Naive thymus-derived CD4-positive, alpha-beta T cell (primary cell): ENCODE data around the gene ACER2. TPM values are rescaled to one million over a fixed set of nuclear protein-coding genes. Genes with fewer than 3 reads are reported as not detected.
"Not testable (repeated sequence)": the region's sequence is repeated elsewhere in the genome, so short reads cannot be mapped to it uniquely, and the experiment has no call there.

Experiments used
- ATAC-seq: fragments of 150-1000 bp; cut with Tn5 transposase; 2 replicates; pipeline ENCODE4 v1.10.0; 2021; ENCODE audit warnings: mild to moderate bottlenecking, moderate library complexity
- CTCF ChIA-PET: fragments of 350-600 bp; sonication (Branson Sonifier 250); formaldehyde crosslinking; loops from one replicate; lab custom pipeline; 2021; ENCODE audit warnings: antibody characterized with exemption; lab: Charles Lee
- POLR2A ChIA-PET: fragments of 350-600 bp; sonication (Branson Sonifier 250); formaldehyde crosslinking; loops from one replicate; lab custom pipeline; 2021; ENCODE audit warnings: antibody characterized with exemption, inconsistent platforms; lab: Charles Lee
- DNase-seq, 9 donors: peaks; one replicate each; pipeline versions ENCODE4 v3.0.0 to v3.0.0-alpha.2; 2020 to 2022; ENCODE audit warnings: mixed read lengths in 1 of 9
- H3K27ac ChIP-seq: one replicate; pipeline ENCODE4 v1.7.0; 2013; ENCODE audit warnings: mild to moderate bottlenecking, low read depth, low read length, moderate library complexity
- H3K27me3 ChIP-seq, 2 donors: one replicate each; pipeline ENCODE4 v1.7.0; 2013; ENCODE audit warnings: low read length in 2 of 2, mild to moderate bottlenecking in 2 of 2, moderate library complexity in 2 of 2; ENCODE audit not compliant: control insufficient read depth in 2 of 2, insufficient read depth in 2 of 2
- H3K36me3 ChIP-seq, 3 experiments: 1 replicate in 2 of 3; 2 replicates in 1 of 3; pipeline ENCODE4 v1.7.0; 2013; ENCODE audit warnings: low read length in 3 of 3, mild to moderate bottlenecking in 3 of 3, moderate library complexity in 1 of 3; ENCODE audit not compliant: insufficient read depth in 3 of 3, control insufficient read depth in 2 of 3
- H3K4me1 ChIP-seq, 2 donors: one replicate each; pipeline ENCODE4 v1.7.0; 2013; ENCODE audit warnings: low read length in 2 of 2, mild to moderate bottlenecking in 2 of 2, moderate library complexity in 1 of 2; ENCODE audit not compliant: control insufficient read depth in 2 of 2, insufficient read depth in 2 of 2
- H3K4me3 ChIP-seq: 2 replicates; pipeline ENCODE4 v1.7.0; 2013; ENCODE audit warnings: mild to moderate bottlenecking, low read length
- H3K9me3 ChIP-seq, 3 experiments: 1 replicate in 2 of 3; 2 replicates in 1 of 3; pipeline ENCODE4 v1.7.0; 2013; ENCODE audit warnings: low read length in 3 of 3; ENCODE audit not compliant: control insufficient read depth in 2 of 3
- H3K27ac Mint-ChIP-seq, 9 donors: one replicate each; pipeline ENCODE4 v1.8.0; 2020 to 2022; ENCODE audit warnings: mixed read lengths in 9 of 9, mild to moderate bottlenecking in 8 of 9, moderate library complexity in 5 of 9, inconsistent platforms in 2 of 9
- H3K27me3 Mint-ChIP-seq, 5 donors: one replicate each; pipeline ENCODE4 v1.8.0; 2021 to 2022; ENCODE audit warnings: mixed read lengths in 5 of 5, mild to moderate bottlenecking in 1 of 5
- H3K36me3 Mint-ChIP-seq, 5 donors: one replicate each; pipeline ENCODE4 v1.8.0; 2020 to 2022; ENCODE audit warnings: mixed read lengths in 5 of 5, mild to moderate bottlenecking in 3 of 5, inconsistent platforms in 1 of 5
- H3K4me1 Mint-ChIP-seq, 7 donors: one replicate each; pipeline ENCODE4 v1.8.0; 2020 to 2022; ENCODE audit warnings: mixed read lengths in 7 of 7, mild to moderate bottlenecking in 3 of 7, inconsistent platforms in 1 of 7
- H3K4me3 Mint-ChIP-seq, 10 donors: one replicate each; pipeline ENCODE4 v1.8.0; 2020 to 2022; ENCODE audit warnings: mild to moderate bottlenecking in 10 of 10, mixed read lengths in 10 of 10, moderate library complexity in 6 of 10, inconsistent platforms in 2 of 10
- H3K9me3 Mint-ChIP-seq, 11 donors: one replicate each; pipeline ENCODE4 v1.8.0; 2020 to 2022; ENCODE audit warnings: mixed read lengths in 11 of 11, mild to moderate bottlenecking in 4 of 11, inconsistent platforms in 1 of 11, moderate library complexity in 1 of 11
- intact Hi-C, 2 donors: fragments of 100-400 bp; cut with micrococcal nuclease; formaldehyde crosslinking; loops; one replicate each; pipeline ENCODE4 v1.15.1; 2023
- polyA plus RNA-seq, 2 donors: library from polyadenylated mRNA; unstranded; fragments of 300-500 nt; fragmentation: Illumina TruSeq; gene quantifications; one replicate each; pipeline ENCODE4 v1.2.3, GENCODE V29; 2021
- total RNA-seq, 6 experiments: library from RNA in 5 of 6; stranded (reverse) in 5 of 6; gene quantifications; 1 replicate in 5 of 6; 2 replicates in 1 of 6; pipeline ENCODE4 v1.2.3 and lab custom pipeline; 2021 to 2026

Gene ACER2
- total and polyA plus RNA-seq, 7 experiments from 2014 or later: 0.31 to 5.7 (median 2.5) TPM

DNA sequence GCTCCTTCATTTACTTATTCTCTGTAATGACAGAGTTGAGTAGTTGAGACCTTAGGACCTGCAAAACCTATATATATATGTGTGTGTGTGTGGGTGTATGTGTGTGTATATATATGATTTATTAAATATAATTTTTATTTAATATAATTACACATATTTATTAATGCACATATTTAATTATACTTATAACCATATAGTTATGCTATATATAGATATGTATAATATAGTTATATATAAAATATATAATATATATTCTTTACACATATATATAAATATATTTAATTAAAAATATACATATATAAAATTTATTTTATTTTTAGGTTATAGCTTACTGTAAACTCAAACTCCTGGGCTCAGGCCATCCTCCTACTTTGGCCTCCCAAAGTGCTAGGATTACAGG is 23.7 kb downstream of the ACER2 start:
- Histone ChIP-seq H3K36me3 (no peaks in the 10 kb centered on the region), H3K27me3 (no peaks in the 10 kb centered on the region), H3K9me3 (no peaks in the 10 kb centered on the region), H3K27ac (no peak overlapping the region), H3K4me3 (no peak overlapping the region), H3K4me1 (no peaks in the 10 kb centered on the region)
- intact Hi-C loops: no loop called here
- peaks cover 0 to 2% (median 0%) of the 10 kb centered on the region in 11 donors for H3K9me3 Mint-ChIP-seq
- peaks cover under 1 to 36% (median 27%) of the 10 kb centered on the region in 5 donors for H3K36me3 Mint-ChIP-seq
- no peak overlapping the region for H3K4me3 Mint-ChIP-seq
- no peak overlapping the region for H3K27ac Mint-ChIP-seq
- ChIA-PET POLR2A (no interaction called here), CTCF (no interaction called here)
- ATAC-seq (no peak), DNase-seq (no peak)
- H3K27me3 Mint-ChIP-seq: no peaks in the 10 kb centered on the region
- peaks cover 0 to 2% (median 0%) of the 10 kb centered on the region in 7 donors for H3K4me1 Mint-ChIP-seq

DNA sequence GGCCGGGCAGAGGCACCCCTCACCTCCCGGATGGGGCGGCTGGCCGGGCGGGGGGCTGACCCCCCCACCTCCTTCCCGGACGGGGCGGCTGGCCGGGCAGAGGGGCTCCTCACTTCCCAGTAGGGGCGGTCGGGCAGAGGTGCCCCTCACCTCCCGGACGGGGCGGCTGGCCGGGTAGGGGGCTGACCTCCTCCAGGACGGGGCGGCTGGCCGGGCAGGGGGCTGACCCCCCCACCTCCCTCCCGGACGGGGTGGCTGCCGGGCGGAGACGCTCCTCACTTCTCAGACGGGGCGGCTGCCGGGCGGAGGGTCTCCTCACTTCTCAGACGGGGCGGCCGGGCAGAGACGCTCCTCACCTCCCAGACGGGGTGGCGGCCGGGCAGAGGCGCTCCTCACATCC is 24.9 kb downstream of the ACER2 start:
- CTCF ChIA-PET, POLR2A ChIA-PET, H3K27ac Mint-ChIP-seq, H3K4me3 ChIP-seq, DNase-seq, ATAC-seq, H3K4me1 ChIP-seq, H3K9me3 Mint-ChIP-seq, H3K4me3 Mint-ChIP-seq, H3K36me3 ChIP-seq, H3K9me3 ChIP-seq, intact Hi-C loops, H3K27ac ChIP-seq, H3K27me3 ChIP-seq, H3K27me3 Mint-ChIP-seq, H3K4me1 Mint-ChIP-seq: not testable (repeated sequence)
- peaks cover 3 to 40% (median 31%) of the 10 kb centered on the region in 5 donors for H3K36me3 Mint-ChIP-seq

GRCh38 chr9:19440376-19440775 is 31.6 kb downstream of the ACER2 start:
- ATAC-seq (no peak), DNase-seq (no peak)
- Mint-ChIP-seq H3K27ac (peak overlapping the region in 5 of 9 donors; percentile 9 to 88 (median 23)), H3K9me3 (no peaks in the 10 kb centered on the region), H3K36me3 (peaks cover 5 to 51% (median 37%) of the 10 kb centered on the region in 5 donors), H3K4me3 (peak overlapping the region in 1 of 10 donors; percentile 32), H3K4me1 (peaks cover 9 to 21% (median 15%) of the 10 kb centered on the region in 7 donors), H3K27me3 (no peaks in the 10 kb centered on the region)
- Histone ChIP-seq H3K27me3 (no peaks in the 10 kb centered on the region), H3K9me3 (no peaks in the 10 kb centered on the region), H3K36me3 (no peaks in the 10 kb centered on the region), H3K4me1 (peaks cover 0 to 9% of the 10 kb centered on the region in 2 donors), H3K4me3 (no peak overlapping the region), H3K27ac (no peak overlapping the region)
- ChIA-PET CTCF (no interaction called here), POLR2A (interaction anchor here (0.7 to 0.9 kb wide), 2 partner anchors 15 to 27 kb away, joined by 3 read pairs; no protein-coding TSS in a partner anchor)
- intact Hi-C loops: loop anchor here in 1 of 2 donors (2.0 kb wide), 1 partner anchor 32 kb away; the partner anchor contains the start of gene ACER2

DNA sequence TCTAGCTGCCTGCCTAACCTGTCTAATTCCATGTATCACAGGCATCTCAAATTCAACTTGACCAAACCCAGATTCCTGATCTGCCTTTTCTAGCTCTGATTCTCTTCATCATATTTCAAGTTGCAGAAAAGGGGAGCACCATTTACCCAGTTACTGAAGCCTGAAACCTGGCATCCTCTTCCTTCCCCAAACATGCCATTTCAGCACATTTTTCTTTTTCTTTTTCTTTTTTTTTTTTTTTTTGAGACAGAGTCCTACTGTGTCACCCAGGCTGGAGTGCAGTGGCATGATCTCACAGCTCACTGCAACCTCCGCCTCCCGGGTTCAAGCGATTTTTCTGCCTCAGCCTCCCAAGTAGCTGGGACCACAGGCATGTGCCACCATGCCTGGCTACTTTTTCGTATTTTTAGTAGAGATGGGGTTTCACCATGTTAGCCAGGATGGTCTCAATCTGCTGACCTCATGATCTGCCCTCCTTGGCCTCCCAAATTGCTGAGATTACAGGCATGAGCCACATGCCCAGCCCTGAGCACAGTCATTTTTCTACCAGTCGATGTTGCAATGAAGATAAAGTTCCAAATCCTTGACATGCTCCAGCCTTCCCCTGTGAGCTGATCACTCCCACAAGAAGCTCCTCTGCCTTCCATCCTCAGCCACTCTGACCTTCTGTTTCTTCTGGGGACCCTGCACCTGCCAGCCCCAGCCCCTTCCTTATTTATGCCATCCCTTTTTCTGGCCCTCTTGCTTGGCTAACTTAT is 32.2 kb downstream of the ACER2 start:
- no peaks in the 10 kb centered on the region for H3K9me3 ChIP-seq
- intact Hi-C loops: loop anchor here (1.0 to 2.0 kb wide), 3 partner anchors 32 to 61 kb away; partner anchors contain the start of genes ACER2 (in 1 of the 2) and RPS6 (in 1 of the 2)
- H3K27me3 Mint-ChIP-seq: no peaks in the 10 kb centered on the region
- ChIA-PET POLR2A (interaction anchor here (0.9 to 1.2 kb wide), 2 partner anchors 27 to 32 kb away, joined by 3 read pairs; partner anchors contain the start of gene ACER2), CTCF (interaction anchor here (1.0 to 1.3 kb wide), 2 partner anchors 16 to 24 kb away, joined by 4 to 5 read pairs; no protein-coding TSS in a partner anchor)
- H3K36me3 Mint-ChIP-seq: peaks cover 5 to 56% (median 43%) of the 10 kb centered on the region in 5 donors
- H3K4me1 ChIP-seq: peaks cover 0 to 9% of the 10 kb centered on the region in 2 donors
- ATAC-seq (no peak), DNase-seq (no peak)
- H3K27ac Mint-ChIP-seq: peak overlapping the region; percentile 15 to 90 (median 85)
- H3K4me1 Mint-ChIP-seq: peaks cover 9 to 21% (median 15%) of the 10 kb centered on the region in 7 donors
- peaks cover 0 to 5% (median 0%) of the 10 kb centered on the region in 3 experiments for H3K36me3 ChIP-seq
- H3K27ac ChIP-seq: peak overlapping the region; percentile 51
- H3K4me3 Mint-ChIP-seq: peak overlapping the region in 8 of 10 donors; percentile 33 to 84 (median 76)
- no peaks in the 10 kb centered on the region for H3K9me3 Mint-ChIP-seq
- H3K4me3 ChIP-seq: no peak overlapping the region
- no peaks in the 10 kb centered on the region for H3K27me3 ChIP-seq

- ATAC-seq (peak; percentile 57), DNase-seq (peak in 3 of 9 donors; percentile 5 to 12 (median 9))
- H3K4me3 ChIP-seq: no peak overlapping the region
- Mint-ChIP-seq H3K27ac (peak overlapping the region; percentile 27 to 90 (median 86)), H3K4me1 (peaks cover 9 to 21% (median 15%) of the 10 kb centered on the region in 7 donors), H3K36me3 (peaks cover 5 to 55% (median 41%) of the 10 kb centered on the region in 5 donors), H3K4me3 (peak overlapping the region; percentile 41 to 84 (median 73)), H3K9me3 (no peaks in the 10 kb centered on the region), H3K27me3 (no peaks in the 10 kb centered on the region)
- intact Hi-C loops: loop anchor here (1.0 to 2.0 kb wide), 3 partner anchors 33 to 61 kb away; partner anchors contain the start of genes ACER2 (in 1 of the 2) and RPS6 (in 1 of the 2)
- H3K36me3 ChIP-seq: peaks cover 0 to 5% (median 0%) of the 10 kb centered on the region in 3 experiments
- peak overlapping the region; percentile 51 for H3K27ac ChIP-seq
- no peaks in the 10 kb centered on the region for H3K27me3 ChIP-seq
- CTCF ChIA-PET: interaction anchor here (1.0 to 1.3 kb wide), 2 partner anchors 16 to 23 kb away, joined by 4 to 5 read pairs; no protein-coding TSS in a partner anchor
- POLR2A ChIA-PET: interaction anchor here (1.2 kb wide), 1 partner anchor 33 kb away, joined by 3 read pairs; the partner anchor contains the start of gene ACER2
- peaks cover 0 to 9% of the 10 kb centered on the region in 2 donors for H3K4me1 ChIP-seq
- H3K9me3 ChIP-seq: no peaks in the 10 kb centered on the region
Observed at GRCh38 chr9:19441730-19442129, 32.9 kb downstream of the ACER2 start.

- peaks cover 0 to 9% of the 10 kb centered on the region in 2 donors for H3K4me1 ChIP-seq
- Mint-ChIP-seq H3K36me3 (peaks cover 5 to 50% (median 38%) of the 10 kb centered on the region in 5 donors), H3K27ac (peak overlapping the region in 6 of 9 donors; percentile 27 to 89 (median 59)), H3K9me3 (no peaks in the 10 kb centered on the region), H3K4me1 (peaks cover 9 to 21% (median 15%) of the 10 kb centered on the region in 7 donors), H3K4me3 (peak overlapping the region in 5 of 10 donors; percentile 8 to 80 (median 71)), H3K27me3 (no peaks in the 10 kb centered on the region)
- no peak for ATAC-seq
- no peak overlapping the region for H3K27ac ChIP-seq
- DNase-seq: no peak
- H3K27me3 ChIP-seq: no peaks in the 10 kb centered on the region
- no peak overlapping the region for H3K4me3 ChIP-seq
- ChIA-PET CTCF (interaction anchor here (0.7 to 1.0 kb wide), 2 partner anchors 15 to 65 kb away, joined by 4 read pairs; no protein-coding TSS in a partner anchor), POLR2A (no interaction called here)
- H3K36me3 ChIP-seq: peaks cover 0 to 5% (median 0%) of the 10 kb centered on the region in 3 experiments
- H3K9me3 ChIP-seq: no peaks in the 10 kb centered on the region
- intact Hi-C loops: no loop called here
Observed at GRCh38 chr9:19442240-19442639, 33.4 kb downstream of the ACER2 start.
